Measurements from ENCODE around the gene RAD51B.
A peak's percentile ranks its signal among the peaks of the same experiment; 100 is the strongest.

Gene RAD51B

GRCh38 chr14:68538639-68539038 lies 719.1 kb downstream of the RAD51B start:
- no peak for FAIRE-seq
- DNase-seq (ENCODE audit: insufficient read length, low spot score) = no peak
- TF ChIP-seq TAF1 (IDR thresholded peaks at IDR 0.05; ENCODE audit: low read depth, low read length) (no peak), POU2F2 (IDR thresholded peaks at IDR 0.05; ENCODE audit: low read depth, low read length) (no peak), POLR2AphosphoS5 (IDR thresholded peaks at IDR 0.05; ENCODE audit: low read depth, low read length) (no peak), POLR2A (IDR thresholded peaks at IDR 0.05; ENCODE audit: low read depth, low read length) (no peak), PAX5 (IDR thresholded peaks at IDR 0.05; ENCODE audit: insufficient read depth, low read length, severe bottlenecking) (no peak), SPI1 (IDR thresholded peaks at IDR 0.05; ENCODE audit: low read depth, low read length) (no peak)

GRCh38 chr14:68539241-68539737 lies 719.7 kb downstream of the RAD51B start:
- TF ChIP-seq POLR2AphosphoS5 (IDR thresholded peaks at IDR 0.05; ENCODE audit: low read depth, low read length) = no peak
- no peak for TF ChIP-seq TAF1 (IDR thresholded peaks at IDR 0.05; ENCODE audit: low read depth, low read length)
- no peak for TF ChIP-seq SPI1 (IDR thresholded peaks at IDR 0.05; ENCODE audit: low read depth, low read length)
- TF ChIP-seq POLR2A (IDR thresholded peaks at IDR 0.05; ENCODE audit: low read depth, low read length) = no peak
- no peak for FAIRE-seq
- DNase-seq (ENCODE audit: insufficient read length, low spot score) = no peak

- no peak for TF ChIP-seq TAF1 (IDR thresholded peaks at IDR 0.05; ENCODE audit: low read depth, low read length)
- TF ChIP-seq SPI1 (IDR thresholded peaks at IDR 0.05; ENCODE audit: low read depth, low read length) = no peak
- TF ChIP-seq POLR2A (IDR thresholded peaks at IDR 0.05; ENCODE audit: low read depth, low read length) = no peak
- no peak for TF ChIP-seq POLR2AphosphoS5 (IDR thresholded peaks at IDR 0.05; ENCODE audit: low read depth, low read length)
- TF ChIP-seq PAX5 (IDR thresholded peaks at IDR 0.05; ENCODE audit: insufficient read depth, low read length, severe bottlenecking) = no peak
- no peak for TF ChIP-seq POU2F2 (IDR thresholded peaks at IDR 0.05; ENCODE audit: low read depth, low read length)
- FAIRE-seq (no peak), DNase-seq (ENCODE audit: insufficient read length, low spot score) (no peak)
Observed at GRCh38 chr14:68539789-68540188, 720.2 kb downstream of the RAD51B start.

DNA sequence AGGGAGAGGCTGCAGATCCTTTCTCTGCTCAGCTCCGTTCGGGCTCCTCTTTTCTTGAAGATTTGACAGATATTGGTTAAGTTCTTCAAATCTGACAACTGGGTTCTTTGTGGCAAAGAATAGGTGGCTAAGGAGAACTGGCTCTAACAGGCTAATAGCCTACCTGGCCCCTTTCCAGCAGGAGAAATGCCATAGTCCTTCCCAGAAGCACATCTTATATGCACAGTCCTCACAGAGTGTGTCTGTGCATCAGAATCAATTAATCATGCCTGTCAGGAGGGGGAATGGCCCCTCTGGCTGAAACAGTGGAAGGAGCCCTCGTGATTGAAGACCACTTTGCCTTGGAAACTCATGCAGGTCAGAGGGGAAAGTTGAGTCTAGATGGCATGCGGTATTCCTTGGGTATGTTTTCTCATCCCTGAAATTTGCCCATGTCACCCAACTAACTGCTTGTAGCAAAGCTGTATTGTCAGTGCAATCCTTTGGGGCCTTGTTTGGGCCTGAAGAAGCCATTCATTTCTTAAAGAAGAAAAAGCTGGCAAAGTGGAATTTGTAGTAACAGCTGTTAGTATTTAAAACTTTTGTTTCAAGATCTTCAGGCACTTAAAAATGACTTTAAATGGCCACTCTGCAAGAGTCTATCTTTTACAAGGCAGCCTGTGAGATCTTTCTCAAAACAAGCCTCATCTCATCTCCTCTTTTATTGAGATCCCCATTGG lies 721.8 kb downstream of the RAD51B start:
- DNase-seq (ENCODE audit: insufficient read length, low spot score) = no peak
- FAIRE-seq = no peak
- TF ChIP-seq POU2F2 (IDR thresholded peaks at IDR 0.05; ENCODE audit: low read depth, low read length) (no peak), TAF1 (IDR thresholded peaks at IDR 0.05; ENCODE audit: low read depth, low read length) (no peak)

DNA sequence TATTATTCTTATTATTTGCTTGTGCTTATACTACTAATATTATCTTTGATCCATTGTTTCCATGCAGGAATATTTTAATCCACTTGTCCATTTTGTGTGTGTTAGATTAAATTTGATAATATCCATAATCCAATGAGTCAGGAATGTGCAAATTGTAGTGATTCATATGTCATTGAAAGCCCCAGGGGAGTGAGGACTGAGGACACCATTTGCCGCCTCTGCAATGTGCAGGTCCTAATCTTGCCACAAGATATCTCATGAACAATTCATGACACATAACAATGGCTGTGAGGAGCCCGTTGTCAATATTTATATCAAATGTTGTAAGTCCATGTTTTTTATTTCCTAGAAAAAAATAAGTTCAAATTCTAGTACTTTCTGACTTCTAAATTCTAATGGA lies 722.8 kb downstream of the RAD51B start:
- no peak for FAIRE-seq
- TF ChIP-seq TAF1 (IDR thresholded peaks at IDR 0.05; ENCODE audit: low read depth, low read length) = no peak
- no peak for TF ChIP-seq POU2F2 (IDR thresholded peaks at IDR 0.05; ENCODE audit: low read depth, low read length)
- no peak for TF ChIP-seq PAX5 (IDR thresholded peaks at IDR 0.05; ENCODE audit: insufficient read depth, low read length, severe bottlenecking)
- no peak for TF ChIP-seq SPI1 (IDR thresholded peaks at IDR 0.05; ENCODE audit: low read depth, low read length)
- no peak for TF ChIP-seq POLR2A (IDR thresholded peaks at IDR 0.05; ENCODE audit: low read depth, low read length)
- no peak for TF ChIP-seq POLR2AphosphoS5 (IDR thresholded peaks at IDR 0.05; ENCODE audit: low read depth, low read length)
- no peak for DNase-seq (ENCODE audit: insufficient read length, low spot score)

DNA sequence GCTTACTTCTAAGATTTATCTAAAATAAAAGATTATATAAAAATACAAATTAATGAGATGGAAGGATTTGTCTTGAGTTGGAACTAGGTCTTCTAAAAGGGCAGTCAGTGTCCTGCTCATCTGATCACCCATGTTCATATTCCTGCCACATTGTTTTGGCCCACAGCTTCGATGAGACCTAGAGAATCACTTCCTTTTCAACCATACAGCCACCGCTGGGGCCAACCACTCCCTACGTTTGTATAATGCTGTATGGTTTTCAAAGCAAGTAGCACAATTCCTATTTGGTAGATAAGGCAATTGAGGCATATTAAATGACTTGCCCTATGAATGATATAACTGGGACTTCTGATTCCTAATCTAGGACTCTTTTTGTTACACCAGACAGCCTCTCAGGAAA lies 723.9 kb downstream of the RAD51B start:
- TF ChIP-seq POLR2A (IDR thresholded peaks at IDR 0.05; ENCODE audit: low read depth, low read length) (no peak), PAX5 (IDR thresholded peaks at IDR 0.05; ENCODE audit: insufficient read depth, low read length, severe bottlenecking) (no peak), POU2F2 (IDR thresholded peaks at IDR 0.05; ENCODE audit: low read depth, low read length) (no peak), POLR2AphosphoS5 (IDR thresholded peaks at IDR 0.05; ENCODE audit: low read depth, low read length) (no peak), TAF1 (IDR thresholded peaks at IDR 0.05; ENCODE audit: low read depth, low read length) (no peak), SPI1 (IDR thresholded peaks at IDR 0.05; ENCODE audit: low read depth, low read length) (0 out of 2 replicates have a peak, but pooled peaks have one; percentile 14)
- DNase-seq (ENCODE audit: insufficient read length, low spot score) = no peak
- no peak for FAIRE-seq

DNA sequence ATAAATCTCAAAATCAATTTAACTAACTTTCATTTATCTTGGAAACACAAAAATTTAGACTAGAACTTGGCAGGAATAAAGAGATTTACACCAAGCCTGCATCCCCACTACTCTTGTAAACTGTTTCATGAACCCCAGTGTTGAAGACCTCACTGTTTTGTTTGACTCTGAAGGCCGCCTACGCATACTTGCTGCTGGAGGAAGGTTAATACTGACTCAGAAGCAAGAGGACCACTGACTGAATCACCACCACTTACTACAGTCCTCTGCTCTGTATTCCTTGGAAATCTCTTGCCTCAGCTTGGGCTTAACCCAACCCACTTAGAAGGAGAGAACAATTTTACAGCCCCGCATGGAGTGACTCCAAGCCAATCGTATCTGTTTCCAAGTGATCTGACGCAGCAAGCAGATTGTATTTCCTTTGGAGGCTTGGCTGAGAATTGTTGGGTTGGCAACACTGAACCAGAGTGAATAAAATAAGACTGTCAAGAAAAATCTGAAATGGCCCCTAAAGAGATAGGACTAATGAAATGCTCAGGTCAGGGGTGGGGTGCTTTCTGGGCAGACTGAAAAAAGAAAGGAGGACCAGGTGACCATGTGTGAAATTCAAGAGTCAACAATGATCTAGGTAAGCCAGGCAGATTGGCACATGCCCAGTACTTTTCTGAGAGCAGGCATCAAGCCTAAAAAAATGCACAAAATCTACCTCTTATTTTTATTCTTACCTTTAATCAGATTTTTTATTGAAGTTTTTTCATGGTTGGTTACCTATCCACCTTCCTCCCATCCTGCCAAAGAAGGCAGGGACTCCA lies 724.7 kb downstream of the RAD51B start:
- no peak for FAIRE-seq
- no peak for DNase-seq (ENCODE audit: insufficient read length, low spot score)
- TF ChIP-seq TAF1 (IDR thresholded peaks at IDR 0.05; ENCODE audit: low read depth, low read length) (no peak), POLR2AphosphoS5 (IDR thresholded peaks at IDR 0.05; ENCODE audit: low read depth, low read length) (no peak), POLR2A (IDR thresholded peaks at IDR 0.05; ENCODE audit: low read depth, low read length) (no peak), SPI1 (IDR thresholded peaks at IDR 0.05; ENCODE audit: low read depth, low read length) (no peak), PAX5 (IDR thresholded peaks at IDR 0.05; ENCODE audit: insufficient read depth, low read length, severe bottlenecking) (no peak), POU2F2 (IDR thresholded peaks at IDR 0.05; ENCODE audit: low read depth, low read length) (no peak)

DNA sequence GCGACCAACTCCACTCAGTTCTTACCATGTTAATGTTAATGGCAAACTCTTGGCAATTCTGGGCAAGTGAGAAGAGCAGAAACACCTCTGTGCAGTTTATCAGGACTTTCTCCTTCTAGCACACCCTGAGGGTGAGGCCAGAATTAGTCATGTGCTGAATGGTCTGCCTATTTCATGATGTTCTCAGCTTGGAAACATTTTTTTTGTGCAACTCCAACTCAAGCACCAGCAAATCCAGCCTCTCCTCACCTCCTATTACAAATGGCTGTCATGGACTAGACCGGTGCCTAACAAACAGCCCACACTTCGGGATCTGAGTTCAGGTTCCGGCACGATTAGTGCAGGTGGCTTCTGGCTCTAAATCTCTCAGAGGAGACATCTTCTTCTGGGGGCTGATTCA lies 727.3 kb downstream of the RAD51B start:
- DNase-seq (ENCODE audit: insufficient read length, low spot score) (no peak), FAIRE-seq (no peak)
- TF ChIP-seq SPI1 (IDR thresholded peaks at IDR 0.05; ENCODE audit: low read depth, low read length) = no peak
- no peak for TF ChIP-seq POLR2A (IDR thresholded peaks at IDR 0.05; ENCODE audit: low read depth, low read length)
- TF ChIP-seq TAF1 (IDR thresholded peaks at IDR 0.05; ENCODE audit: low read depth, low read length) = no peak
- TF ChIP-seq POLR2AphosphoS5 (IDR thresholded peaks at IDR 0.05; ENCODE audit: low read depth, low read length) = no peak
- no peak for TF ChIP-seq POU2F2 (IDR thresholded peaks at IDR 0.05; ENCODE audit: low read depth, low read length)
- no peak for TF ChIP-seq PAX5 (IDR thresholded peaks at IDR 0.05; ENCODE audit: insufficient read depth, low read length, severe bottlenecking)

DNA sequence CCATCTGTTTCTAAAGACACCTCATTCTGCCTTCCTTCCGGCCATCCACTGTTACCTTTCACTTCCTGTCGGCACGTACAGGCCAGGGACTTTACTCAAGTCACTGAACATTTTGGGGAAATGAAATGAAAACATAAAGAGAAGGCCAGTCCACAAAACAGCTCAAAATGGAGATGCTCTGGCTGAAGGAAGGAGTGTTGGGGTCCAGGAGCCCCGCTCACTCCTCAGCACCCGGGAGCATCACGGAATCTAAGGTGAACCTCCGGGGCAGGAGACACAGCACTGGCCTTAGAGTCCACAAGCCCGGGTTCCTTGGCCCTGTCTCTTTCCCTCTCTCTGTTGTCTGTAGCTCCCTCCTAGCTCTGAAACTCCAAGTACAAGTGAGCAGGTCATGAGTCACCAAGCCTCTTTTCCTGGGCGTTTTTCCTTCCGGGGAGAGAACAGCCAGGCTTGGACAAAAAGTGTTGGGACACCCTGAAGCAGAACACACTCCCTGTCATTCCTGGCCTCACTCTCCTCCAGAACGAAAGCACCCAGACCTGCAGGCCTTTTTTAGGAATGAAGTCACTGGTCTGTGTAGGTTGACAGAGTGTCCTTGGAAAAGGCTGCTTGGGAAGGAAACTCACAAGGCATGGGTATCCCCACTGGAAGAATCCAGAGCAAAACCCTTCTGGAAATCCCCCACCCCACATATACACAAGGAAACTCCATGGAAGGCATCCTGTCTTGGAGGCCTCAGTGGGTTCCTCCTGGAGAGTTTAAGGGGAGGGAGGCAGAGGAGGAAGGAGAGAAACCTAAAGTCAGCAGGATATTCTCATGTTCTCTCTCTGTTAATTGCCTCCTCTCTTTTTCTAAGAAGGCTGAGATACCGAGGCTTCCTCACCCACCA lies 728.0 kb downstream of the RAD51B start:
- DNase-seq (ENCODE audit: insufficient read length, low spot score) (no peak), FAIRE-seq (no peak)
- TF ChIP-seq POU2F2 (IDR thresholded peaks at IDR 0.05; ENCODE audit: low read depth, low read length) = no peak

All from GM12891 (cell line).